Heart right ventricle (tissue), 16 donors: ENCODE data around the gene DHH. TPM values are rescaled to one million over a fixed set of nuclear protein-coding genes. Genes with fewer than 3 reads are reported as not detected.

Experiments
- ATAC-seq, 8 donors: fragments of 200-7000 bp; cut with Tn5 transposase; one replicate each; pipeline ENCODE4 v1.9.1; 2020; ENCODE audit warnings: mild to moderate bottlenecking in 8 of 8, moderate library complexity in 8 of 8, moderate number of reproducible peaks in 1 of 8
- DNase-seq, 2 donors: peaks; one replicate each; pipeline ENCODE4 v3.0.0-alpha.2; 2020
- H3K27ac ChIP-seq, 10 donors: fragments of 200-600 bp; sonication (generic) in 2 of 10; one replicate each; pipeline versions ENCODE4 v1.5.0 to v1.8.0; 2020 to 2022; ENCODE audit warnings: mild to moderate bottlenecking in 3 of 10
- H3K27me3 ChIP-seq, 7 donors: fragments of 200-600 bp; one replicate each; pipeline ENCODE4 v1.8.0; 2021 to 2022; ENCODE audit warnings: mild to moderate bottlenecking in 2 of 7
- H3K36me3 ChIP-seq, 9 donors: fragments of 200-600 bp; sonication (generic) in 1 of 9; one replicate each; pipeline versions ENCODE4 v1.5.0 to v1.8.0; 2020 to 2022; ENCODE audit warnings: mild to moderate bottlenecking in 2 of 9
- H3K4me1 ChIP-seq, 9 donors: fragments of 200-600 bp; sonication (generic) in 1 of 9; one replicate each; pipeline versions ENCODE4 v1.5.0 to v1.8.0; 2020 to 2022; ENCODE audit warnings: mild to moderate bottlenecking in 4 of 9
- H3K4me3 ChIP-seq, 10 donors: fragments of 200-600 bp; sonication (generic) in 2 of 10; one replicate each; pipeline versions ENCODE4 v1.5.0 to v1.8.0; 2020 to 2022; ENCODE audit warnings: mild to moderate bottlenecking in 7 of 10, moderate library complexity in 2 of 10
- H3K9me3 ChIP-seq, 11 donors: fragments of 200-600 bp in 10 of 11; sonication (generic) in 2 of 11; one replicate each; pipeline versions ENCODE4 v1.5.0 to v1.8.0; 2013 to 2022; ENCODE audit warnings: mild to moderate bottlenecking in 2 of 11, control low read depth in 1 of 11, moderate library complexity in 1 of 11
- WGBS, 2 donors: extraction: QIAGEN DNeasy Blood & Tissue Kit; methylation state at CpG; one replicate each; pipeline ENCODE4 v1.1.7; 2013; ENCODE audit warnings: inconsistent platforms in 1 of 2; 5-methylcytosine and 5-hydroxymethylcytosine counted together
- intact Hi-C, 10 donors: fragments of 100-400 bp; cut with DNase I; formaldehyde crosslinking; loops; one replicate each; pipeline versions ENCODE4 v1.11.1 to v1.14.2; 2022
- polyA plus RNA-seq, 2 donors: library from polyadenylated mRNA; stranded (reverse); fragments of 200-250 nt; gene quantifications; one replicate each; pipeline ENCODE4 v1.2.3, GENCODE V29; 2013
- total RNA-seq, 10 donors: library from RNA; stranded (reverse); fragmentation: NEBNext Ultra II Directional in 3 of 10; extraction: Animal tissue kit (Norgen Biotek cat#: 25700) in 3 of 10; gene quantifications; one replicate each; pipeline versions ENCODE4 v1.2.1 to v1.2.4, GENCODE V29; 2021 to 2023
- TF ChIP-seq, protein P1 (sequence below), 9 donors: fragments of 200-600 bp; sonication (generic) in 2 of 9; IDR thresholded peaks; one replicate each; pipeline versions ENCODE4 v1.5.0 to v1.8.0; 2021 to 2022; ENCODE audit warnings: antibody characterized with exemption in 9 of 9, mild to moderate bottlenecking in 5 of 9, moderate library complexity in 1 of 9
- donor health status: Arrhythmogenic right ventricular cardiomyopathy.
- donor health status: ischemic (EF 13 %, LVEDD 7.1; RV severe dilation, severe dysfunction).
- donor health status: healthy with polysubstance abuse.
- donor health status: DM: no; HTN: yes; CAD: no.
- donor health status: DM: no; HTN: no; CAD: no.
- donor health status: ischemic (EF 25% LVEDD 6.9; RV normal size, moderate dysfunction).
- donor health status: ischemic (EF 25% LVEDD 5.7; RV mildly dilated, moderate dysfunction).
- donor health status: healthy.
- donor health status: DM: yes; HTN: yes; CAD: no.
- donor health status: Ischemic cardiomyopathy.
- donor health status: ischemic (EF 35%, LVEDD 5.7; RV mildly dilated, moderate dysfunction).
- donor health status: nonischemic (EF 11% LVEDD 7.7; RV severe dilation, severe dysfunction).
- donor health status: DM: yes; HTN: yes; CAD: no.
- donor health status: PGD.
- donor health status: ischemic (EF 29% LVEDD 5.4; RV normal size, mild dysfunction).
- donor health status: nonischemic (EF 23%, LVEDD 6.1; RV moderate dilation, normal function).

DHH gene
- total and polyA plus RNA-seq, 12 donors = 0.32 to 1.6 (median 0.74) TPM

DNA sequence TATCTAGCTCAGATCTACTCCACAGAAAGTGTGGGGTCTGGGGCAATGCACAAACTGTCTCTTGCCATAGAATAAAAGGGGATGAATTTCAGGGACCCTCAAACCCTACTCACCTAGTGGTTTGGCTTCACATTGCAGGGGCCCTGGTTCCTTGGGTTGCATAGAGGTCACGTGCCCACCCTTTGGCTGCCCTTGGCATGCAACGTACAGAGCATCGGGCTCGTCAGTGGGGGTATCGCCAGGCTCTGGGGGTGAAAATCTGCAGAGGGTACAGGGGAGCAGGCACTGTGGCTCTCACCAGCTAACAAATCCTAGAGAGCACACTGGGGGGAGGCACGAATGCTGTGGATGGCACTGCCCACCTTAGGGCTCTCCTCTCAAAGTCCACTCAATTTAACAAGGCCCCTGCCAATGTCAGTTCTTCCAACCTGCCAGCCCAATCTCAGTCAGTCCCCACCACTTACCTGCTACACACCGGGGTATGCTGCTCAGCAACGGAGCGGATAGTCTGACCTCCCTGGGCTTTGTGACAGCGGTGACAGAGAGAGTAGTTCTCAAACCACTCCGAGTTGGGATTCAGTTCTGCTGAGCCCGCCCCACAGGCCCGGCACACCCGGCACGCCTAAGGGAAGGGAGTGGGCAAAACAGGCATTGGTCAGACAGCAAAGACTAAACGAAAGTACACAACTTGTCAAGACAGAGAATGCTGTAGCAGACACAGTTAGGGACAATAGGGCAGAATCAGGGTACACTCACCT is 42.0 kb downstream of the DHH start:
- Histone ChIP-seq H3K4me1 (peaks cover 22 to 37% (median 30%) of the 10 kb centered on the region in 9 donors), H3K36me3 (peaks cover 9 to 80% (median 69%) of the 10 kb centered on the region in 9 donors), H3K27ac (no peak overlapping the region), H3K27me3 (no peaks in the 10 kb centered on the region), H3K4me3 (no peak overlapping the region), H3K9me3 (no peaks in the 10 kb centered on the region)
- WGBS, 2 donors = 85 to 86% methylated on average over 16 of the region's 16 CpGs
- ATAC-seq = no peak
- TF ChIP-seq, protein P1, sequence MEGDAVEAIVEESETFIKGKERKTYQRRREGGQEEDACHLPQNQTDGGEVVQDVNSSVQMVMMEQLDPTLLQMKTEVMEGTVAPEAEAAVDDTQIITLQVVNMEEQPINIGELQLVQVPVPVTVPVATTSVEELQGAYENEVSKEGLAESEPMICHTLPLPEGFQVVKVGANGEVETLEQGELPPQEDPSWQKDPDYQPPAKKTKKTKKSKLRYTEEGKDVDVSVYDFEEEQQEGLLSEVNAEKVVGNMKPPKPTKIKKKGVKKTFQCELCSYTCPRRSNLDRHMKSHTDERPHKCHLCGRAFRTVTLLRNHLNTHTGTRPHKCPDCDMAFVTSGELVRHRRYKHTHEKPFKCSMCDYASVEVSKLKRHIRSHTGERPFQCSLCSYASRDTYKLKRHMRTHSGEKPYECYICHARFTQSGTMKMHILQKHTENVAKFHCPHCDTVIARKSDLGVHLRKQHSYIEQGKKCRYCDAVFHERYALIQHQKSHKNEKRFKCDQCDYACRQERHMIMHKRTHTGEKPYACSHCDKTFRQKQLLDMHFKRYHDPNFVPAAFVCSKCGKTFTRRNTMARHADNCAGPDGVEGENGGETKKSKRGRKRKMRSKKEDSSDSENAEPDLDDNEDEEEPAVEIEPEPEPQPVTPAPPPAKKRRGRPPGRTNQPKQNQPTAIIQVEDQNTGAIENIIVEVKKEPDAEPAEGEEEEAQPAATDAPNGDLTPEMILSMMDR (IDR thresholded peaks at IDR 0.05) = no peak
- intact Hi-C loops = no loop called here
- DNase-seq = no peak

- no peak overlapping the region for H3K4me3 ChIP-seq
- H3K27me3 ChIP-seq = no peaks in the 10 kb centered on the region
- no peaks in the 10 kb centered on the region for H3K9me3 ChIP-seq
- ATAC-seq (no peak), DNase-seq (no peak)
- 89 to 93% methylated on average over 20 of the region's 20 CpGs for WGBS, 2 donors
- intact Hi-C loops = no loop called here
- peaks cover 15 to 30% (median 22%) of the 10 kb centered on the region in 9 donors for H3K4me1 ChIP-seq
- H3K36me3 ChIP-seq = peaks cover 10 to 87% (median 74%) of the 10 kb centered on the region in 9 donors
- H3K27ac ChIP-seq = no peak overlapping the region
- TF ChIP-seq, protein P1 (IDR thresholded peaks at IDR 0.05) = no peak
These were observed 42.7 kb downstream of the DHH start for GRCh38 chr12:49051777-49052438.

- Histone ChIP-seq H3K27ac (no peak overlapping the region), H3K4me1 (peaks cover 10 to 24% (median 17%) of the 10 kb centered on the region in 9 donors), H3K27me3 (no peaks in the 10 kb centered on the region), H3K9me3 (no peaks in the 10 kb centered on the region), H3K4me3 (no peak overlapping the region), H3K36me3 (peaks cover 10 to 93% (median 79%) of the 10 kb centered on the region in 9 donors)
- DNase-seq (no peak), ATAC-seq (no peak)
- intact Hi-C loops = no loop called here
- TF ChIP-seq, protein P1 (IDR thresholded peaks at IDR 0.05) = no peak
- WGBS, 2 donors = 96% methylated on average over 18 of the region's 18 CpGs
These were observed 43.2 kb downstream of the DHH start for GRCh38 chr12:49051373-49051764.

DNA sequence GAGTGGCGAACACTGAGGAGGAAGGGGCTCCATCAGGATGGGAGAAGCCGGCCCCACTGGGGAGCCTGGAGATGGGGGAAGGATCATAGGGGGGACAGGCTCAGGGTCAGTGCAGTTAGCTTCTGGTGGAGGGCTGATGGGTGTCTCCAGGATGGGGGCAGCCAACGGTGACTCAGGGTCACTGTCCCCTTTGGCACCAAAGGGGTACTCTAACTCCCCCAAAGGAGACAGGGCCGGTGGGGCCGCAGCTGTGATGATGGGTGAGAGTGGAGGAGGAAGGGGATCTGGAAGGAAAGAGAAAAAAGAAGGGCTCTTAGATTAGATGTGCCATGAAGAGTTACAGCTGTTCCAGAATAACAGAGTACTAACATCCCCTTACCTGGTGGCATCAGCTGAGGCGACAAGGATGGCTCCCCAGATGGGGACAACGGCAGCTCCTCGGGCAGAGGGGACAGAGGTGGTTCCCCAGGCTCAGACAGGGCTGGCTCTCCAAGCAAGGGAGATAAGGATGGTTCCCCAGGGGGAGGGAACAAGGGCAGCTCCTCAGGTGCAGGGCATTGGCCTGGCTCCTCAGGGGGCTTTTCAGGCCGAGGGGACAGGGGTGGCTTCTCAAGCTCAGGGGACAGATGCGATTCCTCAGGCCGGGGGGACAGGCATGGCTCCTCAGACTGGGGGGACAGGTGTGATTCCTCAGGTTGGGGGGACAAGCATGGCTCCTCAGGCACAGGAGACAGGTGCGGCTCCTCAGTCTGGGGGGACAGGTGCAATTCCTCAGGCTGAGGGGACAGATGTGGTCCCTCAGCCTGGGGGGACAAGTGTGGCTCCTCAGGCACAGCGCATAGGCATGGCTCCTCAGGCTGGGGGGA is 43.9 kb downstream of the DHH start:
- Histone ChIP-seq H3K36me3 (peaks cover 10 to 99% (median 85%) of the 10 kb centered on the region in 9 donors), H3K9me3 (no peaks in the 10 kb centered on the region), H3K27ac (no peak overlapping the region), H3K4me1 (peaks cover 4 to 18% (median 11%) of the 10 kb centered on the region in 9 donors), H3K27me3 (no peaks in the 10 kb centered on the region), H3K4me3 (no peak overlapping the region)
- ATAC-seq (no peak), DNase-seq (no peak)
- TF ChIP-seq, protein P1 (IDR thresholded peaks at IDR 0.05) = no peak
- 88% methylated on average over 12 to 13 of the region's 13 CpGs for WGBS, 2 donors
- intact Hi-C loops = no loop called here
